HG02798 (cell line): Measurements from ENCODE around the gene HOXD9.
A peak's percentile ranks its signal among the peaks of the same experiment; 100 is the strongest.

Source experiments
- ATAC-seq: cut with Tn5 transposase; IDR thresholded peaks from one replicate; pipeline ENCODE4 v1.9.1; 2021; ENCODE audit warnings: mild to moderate bottlenecking; ENCODE audit not compliant: unreplicated experiment, poor library complexity

HOXD9 gene

GRCh38 chr2:176109192-176109901 lies 13.2 kb upstream of the HOXD9 start:
- no peak for ATAC-seq

- no peak for ATAC-seq
Measured at GRCh38 chr2:176109946-176110345, 12.6 kb upstream of the HOXD9 start.

GRCh38 chr2:176110415-176111308 lies 11.9 kb upstream of the HOXD9 start:
- no peak for ATAC-seq

- no peak for ATAC-seq
Measured at GRCh38 chr2:176111309-176111663, 11.2 kb upstream of the HOXD9 start.

- no peak for ATAC-seq
Measured at GRCh38 chr2:176111846-176112374, 10.6 kb upstream of the HOXD9 start.

GRCh38 chr2:176112375-176113302 lies 9.9 kb upstream of the HOXD9 start:
- ATAC-seq: no peak

GRCh38 chr2:176114120-176114929 lies 8.2 kb upstream of the HOXD9 start:
- ATAC-seq: no peak

GRCh38 chr2:176114930-176115625 lies 7.4 kb upstream of the HOXD9 start:
- no peak for ATAC-seq

- ATAC-seq: no peak
Measured at GRCh38 chr2:176115883-176116813, 6.4 kb upstream of the HOXD9 start, which contains the start of gene HOXD10. Gene HOXD10, plus strand, starts transcription at chr2:176116778. Its CDS starts 56 bp downstream, at chr2:176116834.

GRCh38 chr2:176117162-176117822 lies 5.2 kb upstream of the HOXD9 start:
- no peak for ATAC-seq

GRCh38 chr2:176117823-176118371 lies 4.6 kb upstream of the HOXD9 start:
- ATAC-seq: no peak

GRCh38 chr2:176118601-176119339 lies 3.7 kb upstream of the HOXD9 start:
- ATAC-seq: peak; percentile 56

- ATAC-seq: no peak
Measured at GRCh38 chr2:176120364-176121189, 1.9 kb upstream of the HOXD9 start.

- ATAC-seq: no peak
Measured at GRCh38 chr2:176121190-176122051, 1.1 kb upstream of the HOXD9 start.
